Progenitor cell of endocrine pancreas (in vitro differentiated cells): ENCODE measurements around the gene UQCRHL. TPM values are rescaled to one million over a fixed set of nuclear protein-coding genes. Genes with fewer than 3 reads are reported as not detected.
A peak's percentile ranks its signal among the peaks of the same experiment; 100 is the strongest.
"Not testable (repeated sequence)": the region's sequence is repeated elsewhere in the genome, so short reads cannot be mapped to it uniquely, and the experiment has no call there.

Experiments used
- DNase-seq: peaks from one replicate; pipeline ENCODE4 v3.0.0; 2021; ENCODE audit warnings: low spot score; ENCODE audit not compliant: unreplicated experiment
- H3K27ac Mint-ChIP-seq: 2 replicates; pipeline ENCODE4 v1.8.0; 2021; ENCODE audit warnings: mild to moderate bottlenecking, moderate library complexity, mixed read lengths
- H3K27me3 Mint-ChIP-seq: 2 replicates; pipeline ENCODE4 v1.8.0; 2021; ENCODE audit warnings: mixed read lengths
- H3K36me3 Mint-ChIP-seq: 2 replicates; pipeline ENCODE4 v1.8.0; 2022; ENCODE audit warnings: mixed read lengths; ENCODE audit not compliant: insufficient read depth
- H3K4me1 Mint-ChIP-seq: 2 replicates; pipeline ENCODE4 v1.8.0; 2021; ENCODE audit warnings: low read depth, mixed read lengths
- H3K4me3 Mint-ChIP-seq: 2 replicates; pipeline ENCODE4 v1.8.0; 2021; ENCODE audit warnings: low read depth, mild to moderate bottlenecking, moderate library complexity, mixed read lengths
- H3K9me3 Mint-ChIP-seq: 2 replicates; pipeline ENCODE4 v1.8.0; 2021; ENCODE audit warnings: low read depth, mixed read lengths
- total RNA-seq: library from RNA; stranded (reverse); gene quantifications from 2 replicates; pipeline ENCODE4 v1.2.1, GENCODE V29; 2021
- TF ChIP-seq, protein P1 (sequence below): fragments of 200-600 bp; sonication (generic); IDR thresholded peaks from one replicate; pipeline ENCODE4 v1.5.0; 2021; ENCODE audit warnings: antibody characterized with exemption, mild to moderate bottlenecking; ENCODE audit not compliant: unreplicated experiment

Gene UQCRHL
- total RNA-seq, 1 donor from 2014 or later: 3.5 TPM

DNA sequence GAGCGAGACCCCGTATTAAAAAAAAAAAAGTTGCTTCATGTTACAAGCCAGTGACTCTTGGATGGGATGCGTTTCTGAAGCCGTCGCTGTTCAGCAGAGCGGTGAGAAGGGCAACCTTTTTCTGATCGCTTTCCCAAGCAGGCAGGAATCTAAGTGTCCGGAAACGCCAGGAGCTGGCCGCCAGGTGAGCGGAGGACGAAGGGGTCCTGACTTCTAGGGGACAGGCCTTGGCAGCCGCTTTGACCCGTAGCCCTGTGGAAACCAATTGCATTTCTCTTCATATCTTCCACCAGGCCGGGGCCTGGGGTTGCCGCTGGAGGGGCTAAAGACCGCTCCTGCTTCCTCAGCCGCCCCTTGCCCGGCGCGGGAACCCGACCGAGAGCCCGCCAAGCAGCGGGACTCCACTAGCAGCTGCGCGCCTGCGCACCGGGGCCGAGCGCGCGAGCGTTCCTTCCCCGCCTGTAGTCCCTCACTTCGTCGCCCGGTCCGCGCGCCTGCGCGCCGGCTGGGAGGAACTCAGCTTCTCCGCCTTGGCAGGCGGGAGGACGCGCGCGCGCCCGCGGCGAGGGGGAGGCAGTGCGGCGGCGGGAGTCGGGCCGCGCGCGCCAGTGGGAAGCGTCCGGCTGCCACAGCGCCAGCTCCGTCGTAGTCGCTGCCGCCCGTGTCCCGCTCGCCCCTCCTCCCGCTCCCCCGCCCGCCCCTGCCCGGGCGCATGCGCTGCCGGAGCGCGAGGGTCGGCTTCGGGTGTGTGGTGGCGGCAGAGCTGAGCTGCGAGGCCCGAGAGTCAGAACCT lies 39.8 kb upstream of the UQCRHL start, which contains the start of gene SPEN:
SPEN (plus strand) TSS at position 608 of the 793 bp plus-strand sequence. CDS start 361 bp downstream, outside the sequence.
- Mint-ChIP-seq H3K27ac (peak within 1 kb of the TSS; percentile 99), H3K9me3 (no peaks in the 10 kb centered on the region), H3K36me3 (no peaks in the 10 kb centered on the region), H3K4me3 (peak within 1 kb of the TSS; percentile 98), H3K4me1 (peaks cover 18% of the 10 kb centered on the region), H3K27me3 (no peaks in the 10 kb centered on the region)
- peak; percentile 96 for DNase-seq
- TF ChIP-seq, protein P1, sequence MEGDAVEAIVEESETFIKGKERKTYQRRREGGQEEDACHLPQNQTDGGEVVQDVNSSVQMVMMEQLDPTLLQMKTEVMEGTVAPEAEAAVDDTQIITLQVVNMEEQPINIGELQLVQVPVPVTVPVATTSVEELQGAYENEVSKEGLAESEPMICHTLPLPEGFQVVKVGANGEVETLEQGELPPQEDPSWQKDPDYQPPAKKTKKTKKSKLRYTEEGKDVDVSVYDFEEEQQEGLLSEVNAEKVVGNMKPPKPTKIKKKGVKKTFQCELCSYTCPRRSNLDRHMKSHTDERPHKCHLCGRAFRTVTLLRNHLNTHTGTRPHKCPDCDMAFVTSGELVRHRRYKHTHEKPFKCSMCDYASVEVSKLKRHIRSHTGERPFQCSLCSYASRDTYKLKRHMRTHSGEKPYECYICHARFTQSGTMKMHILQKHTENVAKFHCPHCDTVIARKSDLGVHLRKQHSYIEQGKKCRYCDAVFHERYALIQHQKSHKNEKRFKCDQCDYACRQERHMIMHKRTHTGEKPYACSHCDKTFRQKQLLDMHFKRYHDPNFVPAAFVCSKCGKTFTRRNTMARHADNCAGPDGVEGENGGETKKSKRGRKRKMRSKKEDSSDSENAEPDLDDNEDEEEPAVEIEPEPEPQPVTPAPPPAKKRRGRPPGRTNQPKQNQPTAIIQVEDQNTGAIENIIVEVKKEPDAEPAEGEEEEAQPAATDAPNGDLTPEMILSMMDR: peak; percentile 43

DNA sequence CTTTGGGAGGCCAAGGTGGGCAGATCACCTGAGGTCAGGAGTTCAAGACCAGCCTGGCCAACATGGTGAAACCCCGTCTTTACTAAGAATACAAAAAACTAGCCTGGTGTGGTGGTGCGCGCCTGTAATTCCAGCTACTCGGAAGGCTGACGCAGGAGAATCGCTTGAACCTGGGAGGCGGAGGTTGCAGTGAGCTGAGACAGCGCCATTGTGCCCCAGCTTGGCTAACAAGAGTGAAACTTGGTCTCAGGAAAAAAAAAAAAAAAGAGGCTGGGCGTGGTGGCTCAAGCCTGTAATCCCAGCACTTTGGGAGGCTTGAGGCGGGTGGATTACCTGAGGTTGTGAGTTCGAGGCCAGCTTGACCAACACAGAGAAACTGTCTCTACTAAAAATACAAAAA lies 38.6 kb upstream of the UQCRHL start:
- peaks cover 13% of the 10 kb centered on the region for H3K4me1 Mint-ChIP-seq
- peak overlapping the region; percentile 74 for H3K27ac Mint-ChIP-seq
- H3K9me3 Mint-ChIP-seq, H3K27me3 Mint-ChIP-seq, H3K36me3 Mint-ChIP-seq, DNase-seq: not testable (repeated sequence)
- H3K4me3 Mint-ChIP-seq: peak overlapping the region; percentile 86

DNA sequence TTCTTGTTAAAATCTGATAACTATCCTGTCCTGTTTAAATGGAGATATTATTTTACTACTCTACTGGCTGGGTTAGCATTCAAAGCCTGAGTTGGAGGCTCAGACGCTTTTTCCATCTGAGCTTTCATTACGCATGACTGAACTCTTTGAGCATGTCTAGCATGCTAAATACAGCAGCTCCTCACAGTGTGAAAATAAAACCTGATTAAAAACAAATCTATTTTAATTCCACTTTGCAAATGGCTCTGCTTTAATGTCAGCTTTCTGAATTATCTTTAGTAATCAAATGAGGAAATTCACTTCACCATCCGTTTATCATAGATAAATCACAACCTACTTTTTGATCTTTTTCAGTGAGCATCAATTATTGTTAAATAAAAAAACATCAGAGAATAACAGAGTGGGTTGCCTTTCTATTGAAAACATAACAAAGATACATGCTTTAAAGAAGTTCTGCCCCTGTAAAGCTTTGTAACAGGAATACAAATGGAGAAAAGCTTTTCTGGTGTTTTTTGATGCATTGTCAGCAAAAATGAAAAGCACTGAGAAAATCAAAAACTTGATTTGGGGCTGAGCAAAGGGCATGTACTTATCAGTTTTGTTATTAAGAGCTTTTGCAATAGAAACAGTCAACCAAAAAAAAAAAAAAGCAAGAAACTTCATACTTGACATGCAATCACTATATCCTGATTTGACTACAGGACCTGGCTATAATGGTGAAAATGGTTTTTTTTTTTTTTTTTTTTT lies 36.5 kb upstream of the UQCRHL start:
- H3K27me3 Mint-ChIP-seq: no peaks in the 10 kb centered on the region
- TF ChIP-seq, protein P1: no peak
- no peaks in the 10 kb centered on the region for H3K9me3 Mint-ChIP-seq
- H3K4me1 Mint-ChIP-seq: peaks cover 2% of the 10 kb centered on the region
- H3K27ac Mint-ChIP-seq: no peak overlapping the region
- H3K4me3 Mint-ChIP-seq: no peak overlapping the region
- no peak for DNase-seq
- no peaks in the 10 kb centered on the region for H3K36me3 Mint-ChIP-seq

DNA sequence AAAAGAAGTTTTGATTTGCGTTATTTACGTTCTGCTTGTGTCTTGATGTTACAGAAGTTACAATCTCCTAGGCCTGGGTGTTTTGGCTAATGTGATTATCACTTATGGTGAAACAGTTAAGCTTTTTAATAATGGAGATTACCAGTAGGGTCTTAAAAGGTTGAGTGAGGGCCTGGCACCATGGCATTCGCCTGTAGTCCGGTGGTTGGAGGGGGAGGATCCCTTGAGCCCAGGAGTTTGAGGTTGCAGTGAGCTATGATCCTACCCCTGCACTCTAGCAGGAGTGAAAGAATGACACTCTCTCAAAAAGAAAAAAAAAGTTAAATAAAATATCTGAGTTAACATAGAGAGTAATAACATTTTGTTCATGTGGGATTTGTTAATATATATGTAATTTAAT lies 31.3 kb upstream of the UQCRHL start:
- TF ChIP-seq, protein P1: no peak
- DNase-seq: no peak
- H3K36me3 Mint-ChIP-seq: peaks cover 2% of the 10 kb centered on the region
- H3K4me1 Mint-ChIP-seq: peaks cover 2% of the 10 kb centered on the region
- no peak overlapping the region for H3K27ac Mint-ChIP-seq
- H3K27me3 Mint-ChIP-seq: no peaks in the 10 kb centered on the region
- no peak overlapping the region for H3K4me3 Mint-ChIP-seq
- H3K9me3 Mint-ChIP-seq: no peaks in the 10 kb centered on the region

DNA sequence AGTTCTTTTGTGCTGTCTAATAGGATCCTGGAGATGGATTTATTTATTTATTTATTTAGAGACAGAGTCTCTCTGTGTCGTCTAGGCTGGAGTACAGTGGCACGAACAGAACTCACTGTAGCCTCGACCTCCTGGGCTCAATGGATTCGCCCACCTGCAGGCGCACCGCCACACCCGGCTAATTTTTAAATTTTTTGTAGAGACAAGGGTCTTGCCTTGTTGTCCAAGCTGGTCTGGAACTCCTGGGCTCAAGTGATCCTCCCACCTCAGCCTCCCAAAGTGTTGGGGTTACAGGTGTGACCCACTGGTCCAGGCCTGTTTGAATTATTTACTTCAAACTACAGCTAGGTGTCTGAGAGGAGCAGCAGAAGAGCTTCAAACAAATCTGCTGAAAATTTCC lies 30.5 kb upstream of the UQCRHL start:
- no peaks in the 10 kb centered on the region for H3K9me3 Mint-ChIP-seq
- TF ChIP-seq, protein P1: no peak
- no peaks in the 10 kb centered on the region for H3K27me3 Mint-ChIP-seq
- no peak for DNase-seq
- no peak overlapping the region for H3K4me3 Mint-ChIP-seq
- H3K27ac Mint-ChIP-seq: no peak overlapping the region
- peaks cover 4% of the 10 kb centered on the region for H3K4me1 Mint-ChIP-seq
- peaks cover 4% of the 10 kb centered on the region for H3K36me3 Mint-ChIP-seq
